Loucy (cell line): ENCODE results near the gene KIAA0232.

Experiments used
- H2AFZ ChIP-seq: fragments of 200-600 bp; sonication (generic); 2 replicates; pipeline ENCODE4 v1.6.0; 2016; ENCODE audit warnings: antibody characterized with exemption, mild to moderate bottlenecking, low read length, moderate library complexity
- H3F3A ChIP-seq: fragments of 200-600 bp; 2 replicates; pipeline ENCODE4 v1.6.0; 2016; ENCODE audit warnings: antibody characterized with exemption, low read depth, mild to moderate bottlenecking
- H3K27me3 ChIP-seq: fragments of 200-600 bp; sonication (generic); 2 replicates; pipeline ENCODE4 v1.6.1; 2014; ENCODE audit warnings: low read length, mild to moderate bottlenecking; ENCODE audit not compliant: insufficient read depth, poor library complexity, severe bottlenecking
- H3K36me3 ChIP-seq: fragments of 200-600 bp; sonication (generic); 2 replicates; pipeline ENCODE4 v1.6.1; 2016; ENCODE audit warnings: low read length; ENCODE audit not compliant: insufficient read depth
- H3K4me1 ChIP-seq: fragments of 200-600 bp; sonication (generic); 2 replicates; pipeline ENCODE4 v1.5.1; 2014; ENCODE audit warnings: low read length, mild to moderate bottlenecking; ENCODE audit not compliant: insufficient read depth, poor library complexity, severe bottlenecking
- H3K4me2 ChIP-seq: fragments of 200-600 bp; sonication (generic); 2 replicates; pipeline ENCODE4 v1.6.0; 2014; ENCODE audit warnings: antibody characterized with exemption, low read length, low read depth, mild to moderate bottlenecking; ENCODE audit not compliant: poor library complexity, severe bottlenecking
- H3K4me3 ChIP-seq: fragments of 200-600 bp; sonication (generic); 2 replicates; pipeline ENCODE4 v1.5.1; 2014; ENCODE audit warnings: low read length, mild to moderate bottlenecking, mixed read lengths; ENCODE audit not compliant: poor library complexity, severe bottlenecking
- H3K79me2 ChIP-seq: fragments of 200-600 bp; sonication (generic); 2 replicates; pipeline ENCODE4 v1.6.1; 2014; ENCODE audit warnings: low read length; ENCODE audit not compliant: insufficient read depth
- H3K9ac ChIP-seq: fragments of 200-600 bp; sonication (generic); 2 replicates; pipeline ENCODE4 v1.6.0; 2014; ENCODE audit warnings: mild to moderate bottlenecking, low read depth, low read length, moderate library complexity; ENCODE audit not compliant: poor library complexity, severe bottlenecking
- H3K9me2 ChIP-seq: fragments of 200-600 bp; sonication (generic); replicated peaks from 2 replicates; pipeline ENCODE4 v1.6.1; 2016; ENCODE audit warnings: low read depth, low read length, mixed read lengths
- H3K9me3 ChIP-seq: fragments of 200-600 bp; sonication (generic); 2 replicates; pipeline ENCODE4 v1.6.1; 2014; ENCODE audit warnings: mild to moderate bottlenecking, antibody characterized with exemption, low read length, low read depth; ENCODE audit not compliant: insufficient read depth
- H4K20me1 ChIP-seq: fragments of 200-600 bp; sonication (generic); 2 replicates; pipeline ENCODE4 v1.6.0; 2014; ENCODE audit warnings: antibody characterized with exemption, low read length, mild to moderate bottlenecking; ENCODE audit not compliant: insufficient read depth, poor library complexity, severe bottlenecking
- EZH2phosphoT487 ChIP-seq: fragments of 200-600 bp; IDR thresholded peaks from 2 replicates; pipeline ENCODE4 v1.6.1; 2018; ENCODE audit warnings: antibody characterized with exemption, mild to moderate bottlenecking, moderate library complexity, borderline replicate concordance
- TF ChIP-seq, protein P1 (sequence below): fragments of 200-600 bp; sonication (generic); conservative IDR thresholded peaks from 2 replicates; pipeline ENCODE4 v1.5.1; 2014; ENCODE audit warnings: mild to moderate bottlenecking, antibody characterized with exemption, low read length

KIAA0232 gene

DNA sequence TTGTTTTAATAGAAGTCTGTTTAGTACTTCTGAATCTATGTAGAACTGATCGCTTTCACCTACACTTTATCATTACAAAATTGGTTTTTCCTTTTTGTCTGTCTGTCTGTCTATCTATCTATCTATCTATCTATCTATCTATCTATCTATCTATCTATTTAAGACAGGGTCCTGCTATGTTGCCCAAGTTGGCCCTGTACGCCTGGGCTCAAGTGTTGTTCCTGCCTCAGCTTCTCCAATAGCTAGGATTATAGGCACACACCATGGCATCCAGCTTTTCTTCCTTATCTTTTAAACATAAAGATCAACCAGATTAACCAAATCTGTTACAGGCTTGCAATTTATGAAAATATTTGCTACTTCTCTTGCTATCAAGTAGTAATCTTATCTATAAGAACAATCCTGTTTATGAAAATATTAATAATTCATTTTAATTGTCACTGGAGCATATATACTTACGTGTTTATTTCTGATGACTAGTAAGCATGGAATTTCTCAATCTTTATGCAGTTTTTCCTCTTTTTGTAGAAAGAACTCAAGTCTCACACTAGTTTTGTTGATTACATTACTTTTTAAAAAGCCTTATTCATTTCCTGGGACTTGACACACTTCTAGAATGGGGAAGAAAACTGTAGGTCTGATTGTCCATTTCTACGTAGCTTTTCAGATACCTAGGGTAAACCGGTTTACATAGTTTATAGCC lies 24.5 kb downstream of the KIAA0232 start:
- Histone ChIP-seq H3K9ac (no peak overlapping the region), H3K4me1 (peaks cover 5% of the 10 kb centered on the region), H4K20me1 (peaks cover 40% of the 10 kb centered on the region), H3K9me2 (no peaks in the 10 kb centered on the region), H3K36me3 (peaks cover 3% of the 10 kb centered on the region; the same call in 1 of the 2 replicates), H3K4me3 (no peak overlapping the region), H3K27me3 (no peaks in the 10 kb centered on the region), H3K4me2 (no peak overlapping the region), H3K79me2 (peaks cover 81% of the 10 kb centered on the region), H3F3A (no peaks in the 10 kb centered on the region), H2AFZ (no peak overlapping the region), H3K9me3 (no peaks in the 10 kb centered on the region)
- TF ChIP-seq EZH2phosphoT487 = no peak
- TF ChIP-seq, protein P1, sequence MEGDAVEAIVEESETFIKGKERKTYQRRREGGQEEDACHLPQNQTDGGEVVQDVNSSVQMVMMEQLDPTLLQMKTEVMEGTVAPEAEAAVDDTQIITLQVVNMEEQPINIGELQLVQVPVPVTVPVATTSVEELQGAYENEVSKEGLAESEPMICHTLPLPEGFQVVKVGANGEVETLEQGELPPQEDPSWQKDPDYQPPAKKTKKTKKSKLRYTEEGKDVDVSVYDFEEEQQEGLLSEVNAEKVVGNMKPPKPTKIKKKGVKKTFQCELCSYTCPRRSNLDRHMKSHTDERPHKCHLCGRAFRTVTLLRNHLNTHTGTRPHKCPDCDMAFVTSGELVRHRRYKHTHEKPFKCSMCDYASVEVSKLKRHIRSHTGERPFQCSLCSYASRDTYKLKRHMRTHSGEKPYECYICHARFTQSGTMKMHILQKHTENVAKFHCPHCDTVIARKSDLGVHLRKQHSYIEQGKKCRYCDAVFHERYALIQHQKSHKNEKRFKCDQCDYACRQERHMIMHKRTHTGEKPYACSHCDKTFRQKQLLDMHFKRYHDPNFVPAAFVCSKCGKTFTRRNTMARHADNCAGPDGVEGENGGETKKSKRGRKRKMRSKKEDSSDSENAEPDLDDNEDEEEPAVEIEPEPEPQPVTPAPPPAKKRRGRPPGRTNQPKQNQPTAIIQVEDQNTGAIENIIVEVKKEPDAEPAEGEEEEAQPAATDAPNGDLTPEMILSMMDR = no peak

DNA sequence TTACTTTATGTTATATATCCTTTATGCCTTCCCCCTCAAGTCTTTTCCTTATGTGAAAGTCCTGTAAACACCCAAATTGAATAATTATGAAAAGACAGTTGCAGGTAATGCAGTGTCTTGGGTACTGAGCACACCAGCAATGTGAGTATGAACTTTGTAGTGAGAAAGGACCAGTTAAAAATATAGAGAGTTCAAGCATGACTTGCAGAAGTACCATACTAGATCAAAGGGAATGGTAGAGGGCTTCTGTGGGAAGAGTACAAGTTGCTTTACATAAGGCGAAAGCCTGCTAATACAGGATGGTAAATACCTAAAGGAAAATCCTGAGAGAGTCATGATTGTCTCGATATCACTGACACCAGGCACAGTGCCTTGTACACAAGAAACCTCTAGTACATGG lies 25.7 kb downstream of the KIAA0232 start:
- Histone ChIP-seq H3K79me2 (peaks cover 72% of the 10 kb centered on the region), H3K9me3 (no peaks in the 10 kb centered on the region), H3K9ac (no peak overlapping the region), H4K20me1 (peaks cover 40% of the 10 kb centered on the region), H2AFZ (no peak overlapping the region), H3K27me3 (no peaks in the 10 kb centered on the region), H3F3A (no peaks in the 10 kb centered on the region), H3K4me1 (peaks cover 5% of the 10 kb centered on the region), H3K36me3 (0 out of 2 replicates have a peak, but pooled peaks cover 3% of the 10 kb centered on the region), H3K4me2 (no peak overlapping the region), H3K4me3 (no peak overlapping the region), H3K9me2 (no peaks in the 10 kb centered on the region)
- TF ChIP-seq EZH2phosphoT487 = no peak
- TF ChIP-seq, protein P1 = no peak

DNA sequence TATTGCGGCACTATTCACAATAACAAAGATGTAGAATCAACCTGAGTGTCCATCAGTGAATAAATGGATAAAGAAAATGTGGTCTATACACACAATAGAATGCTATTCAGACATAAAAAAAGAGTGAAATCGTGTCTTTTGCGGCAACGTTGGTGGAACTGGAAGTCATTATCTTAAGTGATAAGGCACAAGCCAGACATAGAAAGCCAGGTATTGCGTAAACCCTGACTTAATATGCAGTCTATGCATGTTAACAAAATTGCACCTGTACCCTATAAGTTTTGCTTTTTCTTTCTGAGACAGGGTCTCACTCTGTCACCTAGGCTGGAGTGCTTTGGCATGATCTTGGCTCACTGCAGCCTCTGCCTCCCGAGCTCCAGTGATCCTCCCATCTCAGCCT lies 28.6 kb downstream of the KIAA0232 start:
- TF ChIP-seq, protein P1 = no peak
- no peak for TF ChIP-seq EZH2phosphoT487
- H3K9ac ChIP-seq = no peak overlapping the region
- H3K79me2 ChIP-seq = peaks cover 62% of the 10 kb centered on the region
- no peaks in the 10 kb centered on the region for H3K9me2 ChIP-seq
- H3F3A ChIP-seq = no peaks in the 10 kb centered on the region
- peaks cover 23% of the 10 kb centered on the region for H4K20me1 ChIP-seq
- H3K27me3 ChIP-seq = no peaks in the 10 kb centered on the region
- H3K9me3 ChIP-seq = no peaks in the 10 kb centered on the region
- no peak overlapping the region for H3K4me2 ChIP-seq
- H3K4me3 ChIP-seq = no peak overlapping the region
- no peak overlapping the region for H2AFZ ChIP-seq
- peaks cover 5% of the 10 kb centered on the region for H3K4me1 ChIP-seq
- H3K36me3 ChIP-seq = 0 out of 2 replicates have a peak, but pooled peaks cover 3% of the 10 kb centered on the region
